ENCODE results near the gene PCDHB8.
"Not testable (repeated sequence)": the region's sequence is repeated elsewhere in the genome, so short reads cannot be mapped to it uniquely, and the experiment has no call there.

The PCDHB8 gene

DNA sequence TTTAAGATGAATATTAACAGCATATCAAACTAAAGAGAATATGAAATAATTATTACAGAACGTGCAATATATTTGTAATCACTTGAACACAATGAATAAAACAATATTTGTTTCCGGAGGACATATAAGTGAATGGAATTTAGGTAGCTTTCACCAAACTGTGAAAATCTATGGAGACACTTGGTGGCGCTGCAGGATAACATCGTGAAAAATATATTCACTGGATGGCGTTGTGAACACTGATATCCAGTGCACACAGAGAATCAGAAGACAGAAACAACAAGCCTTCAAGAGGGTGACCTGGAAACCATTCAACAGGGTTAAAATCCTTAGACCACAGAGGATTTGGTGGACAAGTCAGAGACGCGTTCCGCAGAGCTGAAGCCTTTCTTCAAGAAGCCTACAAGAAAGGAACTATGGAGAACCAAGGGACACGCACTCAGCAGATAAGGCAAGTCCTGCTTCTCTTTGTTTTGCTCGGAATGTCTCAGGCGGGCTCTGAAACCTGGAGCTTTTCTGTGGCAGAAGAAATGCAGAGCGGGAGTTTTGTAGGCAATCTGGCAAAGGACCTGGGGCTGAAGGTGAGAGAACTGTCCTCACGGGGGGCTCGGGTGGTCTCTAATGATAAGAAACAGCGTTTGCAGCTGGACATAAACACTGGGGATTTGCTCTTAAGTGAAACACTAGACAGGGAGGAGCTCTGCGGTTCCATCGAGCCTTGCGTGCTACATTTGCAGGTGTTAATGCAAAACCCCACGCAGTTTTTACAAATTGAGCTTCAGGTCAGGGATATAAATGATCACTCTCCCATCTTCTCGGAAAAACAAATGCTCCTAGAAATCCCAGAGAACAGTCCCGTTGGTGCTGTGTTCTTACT is 22.0 kb downstream of the PCDHB8 start, which contains the start of gene PCDHB11:
PCDHB11 (plus strand) TSS at position 269 of the 877 bp plus-strand sequence; CDS start at position 417, 148 bp downstream.
- H3K4me3 ChIP-seq (ENCODE audit: low read depth, low read length): no peak within 1 kb of the TSS
- DNase-seq (ENCODE audit: low read depth): no peak
- TF ChIP-seq, protein P1, sequence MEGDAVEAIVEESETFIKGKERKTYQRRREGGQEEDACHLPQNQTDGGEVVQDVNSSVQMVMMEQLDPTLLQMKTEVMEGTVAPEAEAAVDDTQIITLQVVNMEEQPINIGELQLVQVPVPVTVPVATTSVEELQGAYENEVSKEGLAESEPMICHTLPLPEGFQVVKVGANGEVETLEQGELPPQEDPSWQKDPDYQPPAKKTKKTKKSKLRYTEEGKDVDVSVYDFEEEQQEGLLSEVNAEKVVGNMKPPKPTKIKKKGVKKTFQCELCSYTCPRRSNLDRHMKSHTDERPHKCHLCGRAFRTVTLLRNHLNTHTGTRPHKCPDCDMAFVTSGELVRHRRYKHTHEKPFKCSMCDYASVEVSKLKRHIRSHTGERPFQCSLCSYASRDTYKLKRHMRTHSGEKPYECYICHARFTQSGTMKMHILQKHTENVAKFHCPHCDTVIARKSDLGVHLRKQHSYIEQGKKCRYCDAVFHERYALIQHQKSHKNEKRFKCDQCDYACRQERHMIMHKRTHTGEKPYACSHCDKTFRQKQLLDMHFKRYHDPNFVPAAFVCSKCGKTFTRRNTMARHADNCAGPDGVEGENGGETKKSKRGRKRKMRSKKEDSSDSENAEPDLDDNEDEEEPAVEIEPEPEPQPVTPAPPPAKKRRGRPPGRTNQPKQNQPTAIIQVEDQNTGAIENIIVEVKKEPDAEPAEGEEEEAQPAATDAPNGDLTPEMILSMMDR (IDR thresholded peaks at IDR 0.05; ENCODE audit: insufficient read depth, low read depth, low read length, missing control alignments): no peak

DNA sequence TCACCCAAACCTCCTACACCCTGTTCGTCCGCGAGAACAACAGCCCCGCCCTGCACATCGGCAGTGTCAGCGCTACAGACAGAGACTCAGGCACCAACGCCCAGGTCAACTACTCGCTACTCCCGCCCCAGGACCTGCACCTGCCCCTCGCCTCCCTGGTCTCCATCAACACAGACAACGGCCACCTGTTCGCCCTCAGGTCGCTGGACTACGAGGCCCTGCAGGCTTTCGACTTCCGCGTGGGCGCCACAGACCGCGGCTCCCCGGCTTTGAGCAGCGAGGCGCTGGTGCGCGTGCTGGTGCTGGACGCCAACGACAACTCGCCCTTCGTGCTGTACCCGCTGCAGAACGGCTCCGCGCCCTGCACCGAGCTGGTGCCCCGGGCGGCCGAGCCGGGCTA is 23.5 kb downstream of the PCDHB8 start:
- DNase-seq (ENCODE audit: low read depth); H3K4me3 ChIP-seq (ENCODE audit: low read depth, low read length): not testable (repeated sequence)

DNA sequence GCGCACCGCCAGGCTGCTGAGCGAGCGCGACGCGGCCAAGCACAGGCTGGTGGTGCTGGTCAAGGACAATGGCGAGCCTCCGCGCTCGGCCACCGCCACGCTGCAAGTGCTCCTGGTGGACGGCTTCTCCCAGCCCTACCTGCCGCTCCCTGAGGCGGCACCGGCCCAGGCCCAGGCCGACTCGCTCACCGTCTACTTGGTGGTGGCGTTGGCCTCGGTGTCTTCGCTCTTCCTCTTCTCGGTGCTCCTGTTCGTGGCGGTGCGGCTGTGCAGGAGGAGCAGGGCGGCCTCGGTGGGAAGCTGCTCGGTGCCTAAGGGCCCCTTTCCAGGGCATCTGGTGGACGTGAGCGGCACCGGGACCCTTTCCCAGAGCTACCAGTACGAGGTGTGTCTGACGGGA is 24.1 kb downstream of the PCDHB8 start:
- not testable (repeated sequence) for DNase-seq (ENCODE audit: low read depth); H3K4me3 ChIP-seq (ENCODE audit: low read depth, low read length)

DNA sequence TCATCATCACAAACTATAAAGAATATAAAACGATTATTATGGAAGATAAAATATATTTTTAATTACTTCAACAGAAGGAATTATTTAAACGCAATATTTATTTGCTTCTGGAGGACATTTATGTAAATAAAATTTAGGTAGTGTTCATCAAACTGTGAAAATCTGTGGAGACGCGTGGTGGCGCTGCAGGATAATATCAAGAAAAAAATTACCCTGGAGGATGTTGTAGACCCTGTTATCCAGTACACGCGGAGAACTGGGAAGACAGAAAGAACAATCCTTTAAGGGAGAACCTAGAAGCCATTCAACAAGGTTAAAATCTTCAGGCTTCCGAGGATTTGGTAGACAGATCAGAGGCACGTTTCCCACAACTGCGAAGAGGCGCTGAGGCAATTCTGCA is 30.9 kb downstream of the PCDHB8 start, which contains the start of gene PCDHB12:
PCDHB12 (plus strand) TSS at position 242 of the 400 bp plus-strand sequence. CDS start 189 bp downstream, outside the sequence.
- TF ChIP-seq, protein P1 (IDR thresholded peaks at IDR 0.05; ENCODE audit: insufficient read depth, low read depth, low read length, missing control alignments): no peak
- H3K4me3 ChIP-seq (ENCODE audit: low read depth, low read length): no peak within 1 kb of the TSS
- no peak for DNase-seq (ENCODE audit: low read depth)

DNA sequence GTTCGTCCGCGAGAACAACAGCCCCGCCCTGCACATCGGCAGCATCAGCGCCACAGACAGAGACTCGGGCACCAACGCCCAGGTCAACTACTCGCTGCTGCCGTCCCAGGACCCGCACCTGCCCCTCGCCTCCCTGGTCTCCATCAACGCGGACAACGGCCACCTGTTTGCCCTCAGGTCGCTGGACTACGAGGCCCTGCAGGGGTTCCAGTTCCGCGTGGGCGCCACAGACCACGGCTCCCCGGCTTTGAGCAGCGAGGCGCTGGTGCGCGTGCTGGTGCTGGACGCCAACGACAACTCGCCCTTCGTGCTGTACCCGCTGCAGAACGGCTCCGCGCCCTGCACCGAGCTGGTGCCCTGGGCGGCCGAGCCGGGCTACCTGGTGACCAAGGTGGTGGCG is 32.7 kb downstream of the PCDHB8 start:
- DNase-seq (ENCODE audit: low read depth); H3K4me3 ChIP-seq (ENCODE audit: low read depth, low read length): not testable (repeated sequence)

DNA sequence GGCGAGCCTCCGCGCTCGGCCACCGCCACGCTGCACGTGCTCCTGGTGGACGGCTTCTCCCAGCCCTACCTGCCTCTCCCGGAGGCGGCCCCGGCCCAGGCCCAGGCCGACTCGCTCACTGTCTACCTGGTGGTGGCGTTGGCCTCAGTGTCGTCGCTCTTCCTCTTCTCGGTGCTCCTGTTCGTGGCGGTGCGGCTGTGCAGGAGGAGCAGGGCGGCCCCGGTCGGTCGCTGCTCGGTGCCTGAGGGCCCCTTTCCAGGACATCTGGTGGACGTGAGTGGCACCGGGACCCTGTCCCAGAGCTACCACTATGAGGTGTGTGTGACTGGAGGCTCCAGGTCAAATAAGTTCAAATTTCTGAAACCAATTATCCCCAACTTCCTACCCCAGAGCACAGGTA is 33.3 kb downstream of the PCDHB8 start:
- not testable (repeated sequence) for H3K4me3 ChIP-seq (ENCODE audit: low read depth, low read length); DNase-seq (ENCODE audit: low read depth)

DNA sequence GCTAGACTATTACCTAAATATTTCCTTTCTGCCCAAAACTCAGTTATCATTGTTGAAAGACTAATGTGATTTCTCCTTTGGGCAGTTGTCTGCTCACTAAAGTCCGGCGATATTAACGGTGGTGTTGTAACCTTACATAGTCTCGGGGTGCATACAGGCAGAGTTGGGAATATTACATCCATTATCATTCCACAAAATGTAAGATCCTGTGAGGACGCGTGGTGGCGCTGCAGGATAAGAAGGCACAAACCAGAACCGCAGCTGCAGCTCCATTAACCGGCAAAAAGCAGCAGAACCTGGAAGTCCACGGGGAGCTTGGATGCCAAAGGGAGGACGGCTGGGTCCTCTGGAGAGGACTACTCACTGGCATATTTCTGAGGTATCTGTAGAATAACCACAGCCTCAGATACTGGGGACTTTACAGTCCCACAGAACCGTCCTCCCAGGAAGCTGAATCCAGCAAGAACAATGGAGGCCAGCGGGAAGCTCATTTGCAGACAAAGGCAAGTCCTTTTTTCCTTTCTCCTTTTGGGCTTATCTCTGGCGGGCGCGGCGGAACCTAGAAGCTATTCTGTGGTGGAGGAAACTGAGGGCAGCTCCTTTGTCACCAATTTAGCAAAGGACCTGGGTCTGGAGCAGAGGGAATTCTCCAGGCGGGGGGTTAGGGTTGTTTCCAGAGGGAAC is 36.2 kb downstream of the PCDHB8 start, which contains the start of gene PCDHB13:
PCDHB13 (plus strand) TSS at position 264 of the 684 bp plus-strand sequence; CDS start at position 469, 205 bp downstream.
- H3K4me3 ChIP-seq (ENCODE audit: low read depth, low read length): not testable (repeated sequence)
- DNase-seq (ENCODE audit: low read depth): peak; percentile 3

DNA sequence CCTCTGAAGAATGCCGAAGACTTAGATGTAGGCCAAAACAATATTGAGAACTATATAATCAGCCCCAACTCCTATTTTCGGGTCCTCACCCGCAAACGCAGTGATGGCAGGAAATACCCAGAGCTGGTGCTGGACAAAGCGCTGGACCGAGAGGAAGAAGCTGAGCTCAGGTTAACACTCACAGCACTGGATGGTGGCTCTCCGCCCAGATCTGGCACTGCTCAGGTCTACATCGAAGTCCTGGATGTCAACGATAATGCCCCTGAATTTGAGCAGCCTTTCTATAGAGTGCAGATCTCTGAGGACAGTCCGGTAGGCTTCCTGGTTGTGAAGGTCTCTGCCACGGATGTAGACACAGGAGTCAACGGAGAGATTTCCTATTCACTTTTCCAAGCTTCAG is 37.0 kb downstream of the PCDHB8 start:
- not testable (repeated sequence) for DNase-seq (ENCODE audit: low read depth); H3K4me3 ChIP-seq (ENCODE audit: low read depth, low read length)

DNA sequence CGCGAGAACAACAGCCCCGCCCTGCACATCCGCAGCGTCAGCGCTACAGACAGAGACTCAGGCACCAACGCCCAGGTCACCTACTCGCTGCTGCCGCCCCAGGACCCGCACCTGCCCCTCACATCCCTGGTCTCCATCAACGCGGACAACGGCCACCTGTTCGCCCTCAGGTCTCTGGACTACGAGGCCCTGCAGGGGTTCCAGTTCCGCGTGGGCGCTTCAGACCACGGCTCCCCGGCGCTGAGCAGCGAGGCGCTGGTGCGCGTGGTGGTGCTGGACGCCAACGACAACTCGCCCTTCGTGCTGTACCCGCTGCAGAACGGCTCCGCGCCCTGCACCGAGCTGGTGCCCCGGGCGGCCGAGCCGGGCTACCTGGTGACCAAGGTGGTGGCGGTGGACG is 37.9 kb downstream of the PCDHB8 start:
- not testable (repeated sequence) for H3K4me3 ChIP-seq (ENCODE audit: low read depth, low read length); DNase-seq (ENCODE audit: low read depth)

DNA sequence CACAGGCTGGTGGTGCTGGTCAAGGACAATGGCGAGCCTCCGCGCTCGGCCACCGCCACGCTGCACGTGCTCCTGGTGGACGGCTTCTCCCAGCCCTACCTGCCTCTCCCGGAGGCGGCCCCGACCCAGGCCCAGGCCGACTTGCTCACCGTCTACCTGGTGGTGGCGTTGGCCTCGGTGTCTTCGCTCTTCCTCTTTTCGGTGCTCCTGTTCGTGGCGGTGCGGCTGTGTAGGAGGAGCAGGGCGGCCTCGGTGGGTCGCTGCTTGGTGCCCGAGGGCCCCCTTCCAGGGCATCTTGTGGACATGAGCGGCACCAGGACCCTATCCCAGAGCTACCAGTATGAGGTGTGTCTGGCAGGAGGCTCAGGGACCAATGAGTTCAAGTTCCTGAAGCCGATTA is 38.4 kb downstream of the PCDHB8 start:
- not testable (repeated sequence) for H3K4me3 ChIP-seq (ENCODE audit: low read depth, low read length); DNase-seq (ENCODE audit: low read depth)

DNA sequence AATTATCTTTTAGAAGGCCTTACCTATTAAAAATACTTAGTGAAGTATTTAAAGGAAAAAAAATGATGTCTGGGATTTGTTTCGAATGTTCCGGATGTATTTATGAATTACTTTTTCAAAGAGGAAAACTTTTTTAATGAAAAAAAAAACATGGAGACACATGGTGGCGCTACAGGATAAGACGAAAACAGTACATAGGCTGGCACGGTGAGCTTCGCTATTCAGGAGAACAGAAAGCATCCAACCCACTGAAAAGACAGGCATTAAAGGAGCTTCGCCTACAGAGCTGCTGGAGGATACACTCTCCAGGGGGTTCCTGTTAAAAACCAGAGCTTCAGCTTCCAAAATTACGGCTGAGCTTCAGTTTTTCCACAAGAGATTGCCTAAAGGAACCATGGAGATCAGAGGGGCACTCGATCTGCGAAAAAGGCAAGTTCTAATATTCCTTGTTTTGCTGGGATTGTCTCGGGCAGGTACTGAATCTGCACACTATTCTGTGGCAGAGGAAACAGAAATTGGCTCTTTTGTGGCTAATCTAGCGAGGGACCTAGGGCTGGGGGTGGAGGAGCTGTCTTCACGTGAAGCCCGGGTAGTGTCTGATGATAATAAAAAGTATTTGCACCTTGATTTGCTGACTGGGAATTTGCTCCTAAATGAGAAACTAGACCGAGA is 45.7 kb downstream of the PCDHB8 start, which contains the start of gene PCDHB14:
PCDHB14 (plus strand) TSS at position 232 of the 672 bp plus-strand sequence; CDS start at position 395, 163 bp downstream.
- H3K4me3 ChIP-seq (ENCODE audit: low read depth, low read length): no peak within 1 kb of the TSS
- no peak for DNase-seq (ENCODE audit: low read depth)
- TF ChIP-seq, protein P1 (IDR thresholded peaks at IDR 0.05; ENCODE audit: insufficient read depth, low read depth, low read length, missing control alignments): no peak

DNA sequence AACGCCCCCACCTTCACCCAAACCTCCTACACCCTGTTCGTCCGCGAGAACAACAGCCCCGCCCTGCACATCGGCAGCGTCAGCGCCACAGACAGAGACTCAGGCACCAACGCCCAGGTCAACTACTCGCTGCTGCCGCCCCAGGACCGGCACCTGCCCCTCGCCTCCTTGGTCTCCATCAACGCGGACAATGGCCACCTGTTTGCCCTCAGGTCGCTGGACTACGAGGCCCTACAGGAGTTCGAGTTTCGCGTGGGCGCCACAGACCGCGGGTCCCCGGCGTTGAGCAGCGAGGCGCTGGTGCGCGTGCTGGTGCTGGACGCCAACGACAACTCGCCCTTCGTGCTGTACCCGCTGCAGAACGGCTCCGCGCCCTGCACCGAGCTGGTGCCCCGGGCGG is 47.3 kb downstream of the PCDHB8 start:
- DNase-seq (ENCODE audit: low read depth); H3K4me3 ChIP-seq (ENCODE audit: low read depth, low read length): not testable (repeated sequence)

DNA sequence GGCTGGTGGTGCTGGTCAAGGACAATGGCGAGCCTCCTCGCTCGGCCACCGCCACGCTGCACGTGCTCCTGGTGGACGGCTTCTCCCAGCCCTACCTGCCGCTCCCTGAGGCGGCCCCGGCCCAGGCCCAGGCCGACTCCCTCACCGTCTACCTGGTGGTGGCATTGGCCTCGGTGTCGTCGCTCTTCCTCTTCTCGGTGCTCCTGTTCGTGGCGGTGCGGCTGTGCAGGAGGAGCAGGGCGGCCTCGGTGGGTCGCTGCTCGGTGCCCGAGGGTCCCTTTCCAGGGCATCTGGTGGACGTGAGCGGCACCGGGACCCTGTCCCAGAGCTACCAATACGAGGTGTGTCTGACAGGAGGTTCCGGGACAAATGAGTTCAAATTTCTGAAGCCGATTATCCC is 47.8 kb downstream of the PCDHB8 start:
- not testable (repeated sequence) for H3K4me3 ChIP-seq (ENCODE audit: low read depth, low read length); DNase-seq (ENCODE audit: low read depth)

Data from GM12865 (cell line).